A549 (cell line): ENCODE measurements around the gene JARID2.

ENCODE experiments used
- JUNB ChIP-seq: fragments of >200 bp; sonication (Bioruptor Twin); formaldehyde crosslinking; IDR thresholded peaks from 2 replicates; pipeline ENCODE4 v1.6.1; 2016
- TF ChIP-seq, protein P1 (sequence below): fragments of >200 bp; sonication (Bioruptor Twin); formaldehyde crosslinking; IDR thresholded peaks from 3 replicates; pipeline ENCODE4 v1.5.1; 2016
- TF ChIP-seq, protein P2 (sequence below): fragments of 450-650 bp; IDR thresholded peaks from 2 replicates; pipeline ENCODE4 v1.6.1; 2014; ENCODE audit warnings: antibody characterized with exemption

DNA sequence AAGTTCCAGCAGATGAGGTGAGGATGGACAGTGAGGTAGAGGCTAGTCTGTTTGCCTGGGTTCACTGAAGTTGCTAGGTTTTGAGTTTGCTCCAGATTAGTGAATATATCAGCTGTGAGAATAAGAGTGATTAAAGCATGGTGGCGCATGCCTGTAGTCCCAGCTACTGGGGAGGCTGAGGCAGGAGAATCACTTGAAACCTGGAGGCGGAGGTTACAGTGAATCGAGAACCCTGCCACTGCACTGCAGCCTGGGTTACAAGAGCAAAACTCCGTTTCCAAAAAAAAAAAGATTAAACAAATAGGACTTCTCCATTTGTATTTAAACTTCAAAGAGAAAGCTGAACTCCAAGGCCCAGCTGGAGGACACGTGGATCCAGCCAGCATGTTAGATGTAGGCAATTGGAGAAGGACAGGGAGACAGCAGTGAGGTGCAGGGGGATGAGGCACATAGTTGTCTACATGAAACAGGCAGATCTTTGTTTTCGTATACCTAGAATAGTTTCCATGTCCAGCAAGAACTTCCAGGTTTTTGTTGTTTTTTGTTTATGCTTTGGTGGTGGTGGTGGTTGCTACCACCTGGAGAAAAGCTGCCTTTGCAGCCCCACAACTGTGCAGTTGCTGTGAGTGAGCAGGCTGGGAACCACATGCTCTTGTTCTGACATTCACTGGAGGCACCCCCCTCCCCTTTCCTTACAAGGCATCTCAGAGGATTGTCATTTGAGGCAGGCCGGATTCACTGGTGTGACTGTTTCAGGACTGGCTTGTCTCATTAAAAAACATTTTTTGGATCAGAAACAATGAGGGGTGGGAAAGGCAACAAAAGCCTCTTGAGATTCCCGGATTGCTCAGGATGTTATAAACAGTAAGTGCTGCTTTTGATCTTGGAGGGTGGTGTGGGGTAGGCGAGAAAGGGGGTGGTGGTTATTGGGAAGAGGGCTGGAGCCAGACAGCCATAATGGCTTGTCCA lies 72.3 kb downstream of the JARID2 start:
- TF ChIP-seq JUNB, result no peak
- TF ChIP-seq, protein P1, sequence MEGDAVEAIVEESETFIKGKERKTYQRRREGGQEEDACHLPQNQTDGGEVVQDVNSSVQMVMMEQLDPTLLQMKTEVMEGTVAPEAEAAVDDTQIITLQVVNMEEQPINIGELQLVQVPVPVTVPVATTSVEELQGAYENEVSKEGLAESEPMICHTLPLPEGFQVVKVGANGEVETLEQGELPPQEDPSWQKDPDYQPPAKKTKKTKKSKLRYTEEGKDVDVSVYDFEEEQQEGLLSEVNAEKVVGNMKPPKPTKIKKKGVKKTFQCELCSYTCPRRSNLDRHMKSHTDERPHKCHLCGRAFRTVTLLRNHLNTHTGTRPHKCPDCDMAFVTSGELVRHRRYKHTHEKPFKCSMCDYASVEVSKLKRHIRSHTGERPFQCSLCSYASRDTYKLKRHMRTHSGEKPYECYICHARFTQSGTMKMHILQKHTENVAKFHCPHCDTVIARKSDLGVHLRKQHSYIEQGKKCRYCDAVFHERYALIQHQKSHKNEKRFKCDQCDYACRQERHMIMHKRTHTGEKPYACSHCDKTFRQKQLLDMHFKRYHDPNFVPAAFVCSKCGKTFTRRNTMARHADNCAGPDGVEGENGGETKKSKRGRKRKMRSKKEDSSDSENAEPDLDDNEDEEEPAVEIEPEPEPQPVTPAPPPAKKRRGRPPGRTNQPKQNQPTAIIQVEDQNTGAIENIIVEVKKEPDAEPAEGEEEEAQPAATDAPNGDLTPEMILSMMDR, result no peak
- TF ChIP-seq, protein P2, sequence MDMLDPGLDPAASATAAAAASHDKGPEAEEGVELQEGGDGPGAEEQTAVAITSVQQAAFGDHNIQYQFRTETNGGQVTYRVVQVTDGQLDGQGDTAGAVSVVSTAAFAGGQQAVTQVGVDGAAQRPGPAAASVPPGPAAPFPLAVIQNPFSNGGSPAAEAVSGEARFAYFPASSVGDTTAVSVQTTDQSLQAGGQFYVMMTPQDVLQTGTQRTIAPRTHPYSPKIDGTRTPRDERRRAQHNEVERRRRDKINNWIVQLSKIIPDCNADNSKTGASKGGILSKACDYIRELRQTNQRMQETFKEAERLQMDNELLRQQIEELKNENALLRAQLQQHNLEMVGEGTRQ, result no peak
